ENCODE measurements around the gene WDR12. TPM values are rescaled to one million over a fixed set of nuclear protein-coding genes. Genes with fewer than 3 reads are reported as not detected.

The WDR12 gene
- total and polyA plus RNA-seq, 2 of the 4 experiments (the other 2 are of a cell fraction): 8.6 to 17.0 TPM

DNA sequence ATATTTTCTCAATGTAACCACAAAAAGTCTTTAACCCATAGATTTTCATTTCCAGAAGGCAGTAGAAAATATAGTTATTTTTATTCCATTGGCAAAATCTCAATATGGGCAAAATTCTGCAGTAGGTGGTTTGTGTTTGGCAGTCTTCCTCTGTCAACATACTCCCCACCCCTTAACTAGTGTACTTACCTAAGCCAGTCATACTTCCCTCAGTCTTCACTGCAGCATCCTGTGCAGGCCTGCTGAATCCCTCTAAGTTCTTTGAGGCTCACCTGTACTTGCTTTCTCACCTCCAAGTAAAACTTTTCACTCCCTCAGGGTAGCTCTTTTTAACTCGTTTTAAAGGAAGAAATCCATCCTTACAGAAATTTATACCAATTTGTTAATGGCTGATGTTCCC is 7.4 kb upstream of the WDR12 start:
- Histone ChIP-seq H2BK5ac (ENCODE audit: low read depth, low read length, poor library complexity, severe bottlenecking) (no peak overlapping the region), H4K91ac (ENCODE audit: insufficient read depth, low read depth, low read length) (no peak overlapping the region), H3K9ac (ENCODE audit: low read depth, low read length) (no peak overlapping the region), H2BK15ac (ENCODE audit: low read depth, low read length) (no peak overlapping the region), H3K27me3 (ENCODE audit: control insufficient read depth, insufficient read depth, low read length) (no peaks in the 10 kb centered on the region), H3K23ac (ENCODE audit: low read depth, low read length) (no peak overlapping the region), H2BK120ac (ENCODE audit: low read depth, low read length) (no peak overlapping the region), H3K4me2 (ENCODE audit: low read depth, low read length) (no peak overlapping the region), H2AK5ac (ENCODE audit: low read depth, low read length) (no peak overlapping the region), H3K4me1 (ENCODE audit: control insufficient read depth, insufficient read depth, low read length) (no peaks in the 10 kb centered on the region), H3K79me1 (ENCODE audit: low read depth in 1 of 2, low read length in 2 of 2) (no peaks in the 10 kb centered on the region), H3K9me3 (ENCODE audit: control insufficient read depth, insufficient read depth, low read length) (no peaks in the 10 kb centered on the region), H3K36me3 (ENCODE audit: control insufficient read depth, insufficient read depth, low read length) (0 out of 2 replicates have a peak, but pooled peaks cover 3% of the 10 kb centered on the region), H3K27ac (ENCODE audit: insufficient read depth, low read length) (no peak overlapping the region), H3K14ac (replicated peaks; ENCODE audit: low read depth, low read length) (no peak overlapping the region), H3K4ac (ENCODE audit: low read depth, low read length) (no peak overlapping the region), H4K8ac (ENCODE audit: low read depth in 2 of 2, low read length in 2 of 2) (no peak overlapping the region), H3K56ac (ENCODE audit: extremely low read depth, insufficient read depth, low read length) (no peak overlapping the region), H3K18ac (ENCODE audit: low read depth, low read length) (no peak overlapping the region), H4K20me1 (ENCODE audit: insufficient read depth, low read length) (no peaks in the 10 kb centered on the region), H4K5ac (ENCODE audit: low read depth, low read length) (no peak overlapping the region), H2AK9ac (replicated peaks; ENCODE audit: low read depth, low read length, poor library complexity) (no peak overlapping the region), H2AFZ (replicated peaks; ENCODE audit: low read length, poor library complexity) (no peak overlapping the region), H3K9me1 (ENCODE audit: insufficient read depth, low read length) (no peaks in the 10 kb centered on the region), H3K4me3 (ENCODE audit: insufficient read depth, low read depth, low read length) (no peak overlapping the region), H2BK20ac (ENCODE audit: low read depth, low read length) (no peak overlapping the region)
- TF ChIP-seq POLR2A (IDR thresholded peaks at IDR 0.05; ENCODE audit: low read depth, low read length) (no peak), MXI1 (IDR thresholded peaks at IDR 0.05; ENCODE audit: borderline replicate concordance, low read depth, low read length) (no peak), CEBPB (IDR thresholded peaks at IDR 0.05; ENCODE audit: low read depth, low read length) (no peak), RFX5 (IDR thresholded peaks at IDR 0.05; ENCODE audit: low read depth, low read length) (no peak), MAFK (IDR thresholded peaks at IDR 0.05; ENCODE audit: low read depth, low read length) (no peak), MAZ (IDR thresholded peaks at IDR 0.05; ENCODE audit: borderline replicate concordance, low read depth, low read length) (no peak), SMC3 (IDR thresholded peaks at IDR 0.05; ENCODE audit: low read depth, low read length) (no peak), RCOR1 (IDR thresholded peaks at IDR 0.05; ENCODE audit: insufficient replicate concordance, low read length) (no peak), NFE2L2 (IDR thresholded peaks at IDR 0.05; ENCODE audit: low read depth, low read length) (no peak), BHLHE40 (IDR thresholded peaks at IDR 0.05; ENCODE audit: low read depth, low read length) (no peak), FOS (IDR thresholded peaks at IDR 0.05; ENCODE audit: low read depth, low read length) (no peak), CHD1 (IDR thresholded peaks at IDR 0.05; ENCODE audit: low read depth, low read length) (no peak), RAD21 (IDR thresholded peaks at IDR 0.05; ENCODE audit: low read length) (no peak)
- TF ChIP-seq, protein P1, sequence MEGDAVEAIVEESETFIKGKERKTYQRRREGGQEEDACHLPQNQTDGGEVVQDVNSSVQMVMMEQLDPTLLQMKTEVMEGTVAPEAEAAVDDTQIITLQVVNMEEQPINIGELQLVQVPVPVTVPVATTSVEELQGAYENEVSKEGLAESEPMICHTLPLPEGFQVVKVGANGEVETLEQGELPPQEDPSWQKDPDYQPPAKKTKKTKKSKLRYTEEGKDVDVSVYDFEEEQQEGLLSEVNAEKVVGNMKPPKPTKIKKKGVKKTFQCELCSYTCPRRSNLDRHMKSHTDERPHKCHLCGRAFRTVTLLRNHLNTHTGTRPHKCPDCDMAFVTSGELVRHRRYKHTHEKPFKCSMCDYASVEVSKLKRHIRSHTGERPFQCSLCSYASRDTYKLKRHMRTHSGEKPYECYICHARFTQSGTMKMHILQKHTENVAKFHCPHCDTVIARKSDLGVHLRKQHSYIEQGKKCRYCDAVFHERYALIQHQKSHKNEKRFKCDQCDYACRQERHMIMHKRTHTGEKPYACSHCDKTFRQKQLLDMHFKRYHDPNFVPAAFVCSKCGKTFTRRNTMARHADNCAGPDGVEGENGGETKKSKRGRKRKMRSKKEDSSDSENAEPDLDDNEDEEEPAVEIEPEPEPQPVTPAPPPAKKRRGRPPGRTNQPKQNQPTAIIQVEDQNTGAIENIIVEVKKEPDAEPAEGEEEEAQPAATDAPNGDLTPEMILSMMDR (conservative IDR thresholded peaks at IDR 0.05; ENCODE audit: low read depth, low read length): no peak
- TF ChIP-seq, protein P2, sequence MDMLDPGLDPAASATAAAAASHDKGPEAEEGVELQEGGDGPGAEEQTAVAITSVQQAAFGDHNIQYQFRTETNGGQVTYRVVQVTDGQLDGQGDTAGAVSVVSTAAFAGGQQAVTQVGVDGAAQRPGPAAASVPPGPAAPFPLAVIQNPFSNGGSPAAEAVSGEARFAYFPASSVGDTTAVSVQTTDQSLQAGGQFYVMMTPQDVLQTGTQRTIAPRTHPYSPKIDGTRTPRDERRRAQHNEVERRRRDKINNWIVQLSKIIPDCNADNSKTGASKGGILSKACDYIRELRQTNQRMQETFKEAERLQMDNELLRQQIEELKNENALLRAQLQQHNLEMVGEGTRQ (IDR thresholded peaks at IDR 0.05; ENCODE audit: low read depth, low read length): no peak
- TF ChIP-seq, protein P3, sequence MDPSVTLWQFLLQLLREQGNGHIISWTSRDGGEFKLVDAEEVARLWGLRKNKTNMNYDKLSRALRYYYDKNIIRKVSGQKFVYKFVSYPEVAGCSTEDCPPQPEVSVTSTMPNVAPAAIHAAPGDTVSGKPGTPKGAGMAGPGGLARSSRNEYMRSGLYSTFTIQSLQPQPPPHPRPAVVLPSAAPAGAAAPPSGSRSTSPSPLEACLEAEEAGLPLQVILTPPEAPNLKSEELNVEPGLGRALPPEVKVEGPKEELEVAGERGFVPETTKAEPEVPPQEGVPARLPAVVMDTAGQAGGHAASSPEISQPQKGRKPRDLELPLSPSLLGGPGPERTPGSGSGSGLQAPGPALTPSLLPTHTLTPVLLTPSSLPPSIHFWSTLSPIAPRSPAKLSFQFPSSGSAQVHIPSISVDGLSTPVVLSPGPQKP (IDR thresholded peaks at IDR 0.05; ENCODE audit: borderline replicate concordance, low read depth, low read length): no peak
- no TSS peak for BruUV-seq (replicated peaks)
- intact Hi-C loops (cut with micrococcal nuclease) (loop anchor here (5.0 kb wide), 1 partner anchor 98 kb away; no protein-coding TSS in a partner anchor), dilution Hi-C loops (cut with HindIII; ENCODE audit: low sequenced_read_pairs, unreplicated experiment) (no loop called here), in situ Hi-C loops (cut with MboI; ENCODE audit: low sequenced_read_pairs) (no loop called here)
- ATAC-seq (ENCODE audit: low read depth): no peak
- ChIA-PET CTCF (no interaction called here), POLR2A (ENCODE audit: unreplicated experiment) (no interaction called here)
- no peak for DNase-seq
- WGBS, 2 experiments (ENCODE audit: extremely low coverage in 2 of 2, insufficient read length in 1 of 2): no CpG with 5 or more reads among the region's 1 CpG
